T-helper 17 cell (primary cell): Measurements from ENCODE around the gene MYO1E. TPM values are rescaled to one million over a fixed set of nuclear protein-coding genes. Genes with fewer than 3 reads are reported as not detected.
"Not testable (repeated sequence)": the region's sequence is repeated elsewhere in the genome, so short reads cannot be mapped to it uniquely, and the experiment has no call there.

Experiments used
- ATAC-seq: fragments of 150-1000 bp; cut with Tn5 transposase; 2 replicates; pipeline ENCODE4 v1.10.0; 2021; ENCODE audit warnings: mild to moderate bottlenecking, moderate library complexity
- DNase-seq, 3 donors: peaks; one replicate each; pipeline versions ENCODE4 v3.0.0 to v3.0.0-alpha.2; 2020 to 2021
- H3K9me3 ChIP-seq: one replicate; pipeline ENCODE4 v1.7.0; 2013; ENCODE audit warnings: low read length, mild to moderate bottlenecking; ENCODE audit not compliant: control insufficient read depth, poor library complexity, severe bottlenecking
- H3K27ac Mint-ChIP-seq: one replicate; pipeline ENCODE4 v1.8.0; 2022; ENCODE audit warnings: mild to moderate bottlenecking, moderate library complexity, mixed read lengths
- H3K27me3 Mint-ChIP-seq: one replicate; pipeline ENCODE4 v1.8.0; 2022; ENCODE audit warnings: mixed read lengths
- H3K36me3 Mint-ChIP-seq: one replicate; pipeline ENCODE4 v1.8.0; 2022; ENCODE audit warnings: low read depth, mixed read lengths
- H3K4me1 Mint-ChIP-seq: one replicate; pipeline ENCODE4 v1.8.0; 2022; ENCODE audit warnings: mild to moderate bottlenecking, mixed read lengths
- H3K4me3 Mint-ChIP-seq: one replicate; pipeline ENCODE4 v1.8.0; 2022; ENCODE audit warnings: mild to moderate bottlenecking, moderate library complexity, mixed read lengths
- total RNA-seq, 4 donors: library from RNA in 2 of 4; stranded (reverse) in 2 of 4; gene quantifications; one replicate each; pipeline ENCODE4 v1.2.3 and lab custom pipeline; 2022 to 2026

The MYO1E gene
- total RNA-seq, 2 donors from 2014 or later: 4.0 to 4.1 TPM

DNA sequence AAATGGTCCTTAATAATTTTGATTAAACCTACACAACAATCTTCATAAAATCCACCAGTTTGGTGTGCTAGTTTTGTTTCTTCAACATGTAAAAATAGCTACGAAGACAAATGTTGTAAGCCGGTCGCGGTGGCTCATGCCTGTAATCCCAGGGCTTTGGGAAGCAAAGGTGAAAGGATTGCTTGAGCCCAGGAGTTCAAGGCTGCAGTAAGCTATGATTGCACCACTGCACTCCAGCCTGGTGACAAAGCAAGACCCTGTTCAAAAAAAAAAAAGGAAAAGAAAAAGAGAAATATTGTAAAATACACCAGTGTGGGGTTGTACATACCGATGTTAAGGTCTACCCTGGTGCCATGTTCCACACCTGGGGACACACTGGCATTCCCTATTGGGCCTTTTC is 91.0 kb downstream of the MYO1E start:
- no peaks in the 10 kb centered on the region for H3K36me3 Mint-ChIP-seq
- no peak overlapping the region for H3K4me3 Mint-ChIP-seq
- peaks cover 7% of the 10 kb centered on the region for H3K27me3 Mint-ChIP-seq
- H3K4me1 Mint-ChIP-seq: no peaks in the 10 kb centered on the region
- H3K27ac Mint-ChIP-seq: no peak overlapping the region
- DNase-seq (no peak), ATAC-seq (no peak)
- no peaks in the 10 kb centered on the region for H3K9me3 ChIP-seq

DNA sequence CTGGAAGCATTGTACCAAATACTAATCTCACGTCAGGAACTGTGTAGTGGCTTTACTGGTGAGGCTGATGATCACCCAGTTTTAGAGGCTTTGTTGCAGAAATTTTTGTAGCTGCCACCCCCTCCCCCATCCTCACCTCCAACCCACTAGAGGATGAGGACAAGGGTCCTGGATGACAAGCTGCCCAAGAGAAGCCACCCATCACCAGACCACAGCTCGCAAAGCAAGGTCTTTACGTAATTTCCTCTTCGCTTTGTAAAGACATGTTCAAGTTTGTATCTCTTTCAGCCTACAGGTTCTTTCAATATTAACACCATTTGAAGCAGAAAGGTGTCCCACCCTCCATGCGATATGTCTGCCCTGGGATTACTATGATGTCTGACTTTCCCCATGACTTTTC is 91.8 kb downstream of the MYO1E start:
- DNase-seq (no peak), ATAC-seq (no peak)
- H3K27me3 Mint-ChIP-seq: peaks cover 14% of the 10 kb centered on the region
- H3K4me3 Mint-ChIP-seq: no peak overlapping the region
- H3K27ac Mint-ChIP-seq: no peak overlapping the region
- no peaks in the 10 kb centered on the region for H3K36me3 Mint-ChIP-seq
- no peaks in the 10 kb centered on the region for H3K4me1 Mint-ChIP-seq
- H3K9me3 ChIP-seq: no peaks in the 10 kb centered on the region

DNA sequence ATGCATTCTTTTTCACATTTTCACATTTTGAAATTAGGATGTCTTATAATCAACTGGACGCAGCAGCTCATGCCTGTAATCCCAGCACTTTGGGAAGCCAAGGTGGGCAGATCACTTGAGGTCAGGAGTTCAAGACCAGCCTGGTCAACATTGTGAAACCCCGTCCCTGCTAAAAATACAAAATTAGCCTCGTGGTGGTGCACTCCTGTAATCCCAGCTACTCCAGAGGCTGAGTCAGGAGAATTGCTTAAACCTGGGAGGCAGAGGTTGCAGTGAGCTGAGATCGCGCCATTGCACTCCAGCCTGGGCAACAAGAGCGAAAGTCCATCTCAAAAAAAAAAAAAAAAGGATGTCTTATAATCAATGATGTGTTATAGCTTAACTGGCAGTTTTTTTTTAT is 92.4 kb downstream of the MYO1E start:
- not testable (repeated sequence) for H3K4me3 Mint-ChIP-seq, ATAC-seq, H3K27ac Mint-ChIP-seq, H3K36me3 Mint-ChIP-seq, DNase-seq, H3K4me1 Mint-ChIP-seq, H3K9me3 ChIP-seq
- peaks cover 14% of the 10 kb centered on the region for H3K27me3 Mint-ChIP-seq

- no peak overlapping the region for H3K4me3 Mint-ChIP-seq
Observed at GRCh38 chr15:59279023-59279422, 93.6 kb downstream of the MYO1E start.

GRCh38 chr15:59278120-59278519 is 94.6 kb downstream of the MYO1E start:
- no peak for ATAC-seq
- Mint-ChIP-seq H3K4me3 (no peak overlapping the region), H3K27me3 (peaks cover 14% of the 10 kb centered on the region), H3K27ac (no peak overlapping the region), H3K36me3 (no peaks in the 10 kb centered on the region), H3K4me1 (no peaks in the 10 kb centered on the region)
- no peak for DNase-seq
- H3K9me3 ChIP-seq: no peaks in the 10 kb centered on the region

More at GRCh38 chr15:59279023-59279422, 93.6 kb downstream of the MYO1E start:
- no peaks in the 10 kb centered on the region for H3K36me3 Mint-ChIP-seq
- no peak for ATAC-seq
- H3K27me3 Mint-ChIP-seq: peaks cover 14% of the 10 kb centered on the region
- H3K9me3 ChIP-seq: no peaks in the 10 kb centered on the region
- no peak for DNase-seq
- H3K27ac Mint-ChIP-seq: no peak overlapping the region
- no peaks in the 10 kb centered on the region for H3K4me1 Mint-ChIP-seq

DNA sequence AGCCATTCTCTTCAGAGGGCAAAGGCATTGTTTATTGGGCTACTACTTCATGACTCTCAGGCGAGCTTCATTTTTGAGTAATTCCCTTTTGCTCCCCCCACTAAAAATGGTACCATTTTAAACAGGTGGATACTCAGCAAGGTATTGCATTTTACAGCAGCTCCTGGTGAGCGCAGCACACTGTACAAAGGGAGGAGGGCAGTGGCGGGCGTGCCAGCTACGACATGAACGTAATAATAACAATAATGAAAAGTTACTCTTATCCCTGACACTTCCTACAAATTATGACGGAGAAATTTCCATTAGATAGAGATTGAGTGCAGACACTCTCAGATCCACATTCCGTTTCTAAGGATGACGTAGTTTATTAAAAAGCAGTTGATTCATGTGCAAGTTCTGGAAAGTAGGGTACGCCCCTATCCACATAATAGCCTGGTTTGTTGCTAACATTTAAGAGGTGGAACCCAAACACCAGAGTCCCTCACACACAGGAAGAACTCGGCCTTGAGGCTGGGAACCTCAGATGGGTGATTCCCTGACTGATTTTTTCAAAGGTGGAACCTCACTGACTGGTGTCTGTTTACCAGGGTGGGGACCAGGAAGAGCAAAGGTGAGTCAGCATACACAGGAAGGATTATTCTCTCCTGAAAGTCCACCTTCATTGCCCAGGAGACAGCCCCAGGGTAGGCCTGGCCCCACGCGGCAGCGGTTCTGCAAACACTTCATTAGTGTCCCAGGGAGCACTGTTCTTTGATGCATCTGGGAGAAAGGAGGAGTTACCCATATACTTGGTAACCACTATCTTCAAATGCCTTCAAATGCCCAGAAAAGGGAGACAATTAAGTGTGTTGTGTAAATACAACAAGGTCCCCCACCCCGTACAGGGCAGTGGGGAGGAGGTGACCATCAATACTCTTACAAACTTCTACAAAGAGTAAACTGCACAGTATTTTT is 96.2 kb downstream of the MYO1E start:
- Mint-ChIP-seq H3K27me3 (peaks cover 14% of the 10 kb centered on the region), H3K27ac (no peak overlapping the region), H3K36me3 (no peaks in the 10 kb centered on the region), H3K4me1 (no peaks in the 10 kb centered on the region), H3K4me3 (no peak overlapping the region)
- no peak for ATAC-seq
- no peaks in the 10 kb centered on the region for H3K9me3 ChIP-seq
- DNase-seq: no peak

- ATAC-seq: no peak
- Mint-ChIP-seq H3K4me3 (no peak overlapping the region), H3K4me1 (no peaks in the 10 kb centered on the region)
Observed at GRCh38 chr15:59274126-59274970, 98.3 kb downstream of the MYO1E start.

DNA sequence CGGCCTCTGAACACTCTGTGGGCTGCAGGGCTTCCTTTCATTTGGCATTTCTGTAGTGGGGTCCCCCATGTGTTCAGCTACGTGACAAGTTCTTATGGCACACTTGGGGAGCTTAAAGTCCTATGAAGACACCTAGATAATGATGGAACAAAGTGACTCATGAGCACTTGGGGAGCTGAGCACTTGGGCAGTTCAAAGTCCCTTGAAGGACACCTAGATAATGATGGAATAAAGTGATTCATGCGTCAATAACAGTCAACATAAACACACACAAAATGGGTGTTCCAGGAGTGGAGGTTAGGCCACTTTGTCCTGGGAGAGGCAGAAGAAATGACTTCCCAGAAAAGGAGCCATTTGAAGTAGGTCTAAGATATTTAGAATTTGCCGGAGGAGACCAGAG is 99.4 kb downstream of the MYO1E start:
- no peaks in the 10 kb centered on the region for H3K9me3 ChIP-seq
- no peak overlapping the region for H3K27ac Mint-ChIP-seq
- peaks cover 14% of the 10 kb centered on the region for H3K27me3 Mint-ChIP-seq
- no peaks in the 10 kb centered on the region for H3K4me1 Mint-ChIP-seq
- ATAC-seq (no peak), DNase-seq (no peak)
- H3K4me3 Mint-ChIP-seq: no peak overlapping the region
- H3K36me3 Mint-ChIP-seq: no peaks in the 10 kb centered on the region

More at GRCh38 chr15:59274126-59274970, 98.3 kb downstream of the MYO1E start:
- no peak for DNase-seq
- Mint-ChIP-seq H3K27me3 (peaks cover 14% of the 10 kb centered on the region), H3K27ac (no peak overlapping the region), H3K36me3 (no peaks in the 10 kb centered on the region)
- no peaks in the 10 kb centered on the region for H3K9me3 ChIP-seq

DNA sequence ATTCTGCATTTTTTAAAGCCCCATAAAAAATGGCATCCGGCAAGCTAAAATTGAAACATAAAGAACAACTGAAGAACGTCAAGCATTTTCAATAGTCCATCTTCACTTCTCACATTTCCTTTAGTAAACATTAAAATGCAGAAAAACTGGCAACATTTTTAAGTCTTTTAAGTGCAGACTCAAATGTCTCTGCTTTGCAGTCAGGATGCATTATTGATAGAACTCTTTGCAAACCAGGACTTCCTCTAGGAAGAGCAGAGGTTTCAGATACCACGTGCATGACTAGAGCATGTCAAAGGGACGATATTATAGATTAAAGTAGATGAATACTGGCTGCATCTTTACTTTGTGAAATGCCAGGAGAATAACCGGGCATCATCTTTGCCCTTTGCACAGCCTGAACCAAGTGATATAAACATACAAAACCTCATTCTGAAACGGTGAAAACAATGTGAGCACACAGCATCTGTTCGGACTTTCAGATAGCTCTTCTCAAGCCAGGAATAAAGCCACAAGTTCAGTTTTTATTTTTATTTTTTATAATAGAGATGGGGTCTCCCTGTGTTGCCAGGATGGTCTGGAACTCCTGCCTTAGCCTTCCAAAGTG is 101.0 kb downstream of the MYO1E start:
- DNase-seq (no peak), ATAC-seq (no peak)
- Mint-ChIP-seq H3K4me1 (no peaks in the 10 kb centered on the region), H3K27me3 (peaks cover 23% of the 10 kb centered on the region), H3K4me3 (no peak overlapping the region), H3K27ac (no peak overlapping the region), H3K36me3 (no peaks in the 10 kb centered on the region)
- no peaks in the 10 kb centered on the region for H3K9me3 ChIP-seq

DNA sequence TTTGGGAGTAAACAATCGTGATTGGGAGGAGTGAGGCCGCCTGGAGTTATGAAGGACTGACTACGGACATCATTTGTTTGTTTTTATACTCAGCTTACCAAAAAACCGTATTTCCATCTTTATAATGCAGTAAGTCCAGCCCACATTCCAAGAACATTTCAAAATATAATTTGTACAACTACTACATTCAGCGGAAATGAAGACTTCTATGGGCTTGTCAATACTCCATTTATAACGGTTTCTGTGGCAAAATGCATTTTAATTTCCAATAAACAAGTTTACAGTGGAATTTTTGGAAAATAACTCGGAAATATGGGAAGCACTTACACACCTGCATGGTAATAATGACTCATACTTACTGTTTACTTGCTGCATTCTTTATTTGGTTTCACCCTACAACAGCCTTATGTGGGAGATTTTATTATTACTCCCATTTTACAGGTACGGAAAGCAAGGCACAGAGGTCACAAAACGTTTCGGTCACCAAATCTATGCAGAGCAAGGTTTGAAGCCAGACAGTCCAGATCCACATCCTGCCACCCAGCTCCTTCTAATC is 103.7 kb downstream of the MYO1E start:
- Mint-ChIP-seq H3K27ac (no peak overlapping the region), H3K36me3 (no peaks in the 10 kb centered on the region), H3K4me1 (no peaks in the 10 kb centered on the region), H3K27me3 (peaks cover 17% of the 10 kb centered on the region), H3K4me3 (no peak overlapping the region)
- DNase-seq: no peak
- H3K9me3 ChIP-seq: no peaks in the 10 kb centered on the region
- no peak for ATAC-seq

DNA sequence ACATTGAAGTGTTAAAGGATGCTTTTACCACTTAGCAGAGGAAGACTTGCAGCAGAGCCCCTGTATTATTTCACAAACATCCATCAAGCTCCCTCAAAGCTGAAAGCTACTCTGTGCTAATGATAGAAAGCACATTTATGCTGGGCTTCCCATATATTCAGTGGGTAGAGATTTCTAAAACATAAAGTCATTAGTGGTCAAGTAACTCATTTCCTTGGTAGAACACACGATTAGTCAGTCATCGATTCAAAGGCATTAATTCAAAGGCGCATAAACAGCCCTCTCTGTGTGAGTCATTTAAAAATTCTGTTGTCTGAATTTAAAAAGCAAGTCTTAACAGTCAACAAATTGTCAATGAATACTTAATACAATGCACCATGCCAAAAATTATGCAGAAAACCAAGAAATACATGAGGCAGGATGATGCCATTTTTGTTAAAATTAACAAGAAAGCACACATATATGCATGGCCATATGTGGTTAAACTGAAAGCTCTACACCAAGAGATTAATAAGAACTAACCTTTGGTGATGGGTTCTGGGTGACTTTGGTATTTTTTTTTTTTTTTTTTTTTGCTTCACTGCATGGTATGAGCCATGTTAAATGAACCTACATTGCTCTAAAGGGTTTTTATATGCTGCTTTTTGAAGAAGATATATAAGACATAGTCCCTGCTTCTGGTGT is 104.4 kb downstream of the MYO1E start:
- Mint-ChIP-seq H3K4me1 (no peaks in the 10 kb centered on the region), H3K36me3 (no peaks in the 10 kb centered on the region), H3K27ac (no peak overlapping the region), H3K4me3 (no peak overlapping the region), H3K27me3 (peaks cover 17% of the 10 kb centered on the region)
- no peaks in the 10 kb centered on the region for H3K9me3 ChIP-seq
- ATAC-seq (no peak), DNase-seq (no peak)

DNA sequence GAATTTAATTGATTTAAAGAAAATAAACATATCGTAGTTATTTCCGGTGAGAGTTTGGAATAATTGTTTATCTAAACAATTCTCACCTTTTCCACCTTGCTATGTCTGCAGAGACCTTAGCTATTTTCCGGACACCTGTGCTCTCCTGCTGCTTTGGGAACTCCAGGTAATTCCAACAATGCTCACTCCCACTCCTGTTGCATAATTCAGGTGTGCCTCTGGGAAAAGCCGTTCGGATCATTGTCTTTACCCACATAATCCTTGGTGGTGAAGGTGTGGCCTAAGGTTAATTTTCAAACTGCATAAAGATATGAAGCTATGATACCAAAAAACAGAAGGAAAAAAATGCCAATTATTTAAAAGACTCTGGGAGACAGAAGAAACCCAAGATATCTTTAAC is 106.6 kb downstream of the MYO1E start:
- H3K27ac Mint-ChIP-seq: no peak overlapping the region

More for the DNA sequence above, 106.6 kb downstream of the MYO1E start:
- H3K27me3 Mint-ChIP-seq: peaks cover 17% of the 10 kb centered on the region
- H3K36me3 Mint-ChIP-seq: no peaks in the 10 kb centered on the region
- DNase-seq (no peak), ATAC-seq (no peak)
- no peaks in the 10 kb centered on the region for H3K9me3 ChIP-seq
- H3K4me1 Mint-ChIP-seq: no peaks in the 10 kb centered on the region
- no peak overlapping the region for H3K4me3 Mint-ChIP-seq
